Measurements from ENCODE around the gene MARVELD1.

MARVELD1 gene

GRCh38 chr10:97701438-97702069 is 12.0 kb upstream of the MARVELD1 start:
- no peak overlapping the region for H3K4me3 ChIP-seq (replicated peaks; ENCODE audit: low read depth, low read length)
- TF ChIP-seq, protein P1, sequence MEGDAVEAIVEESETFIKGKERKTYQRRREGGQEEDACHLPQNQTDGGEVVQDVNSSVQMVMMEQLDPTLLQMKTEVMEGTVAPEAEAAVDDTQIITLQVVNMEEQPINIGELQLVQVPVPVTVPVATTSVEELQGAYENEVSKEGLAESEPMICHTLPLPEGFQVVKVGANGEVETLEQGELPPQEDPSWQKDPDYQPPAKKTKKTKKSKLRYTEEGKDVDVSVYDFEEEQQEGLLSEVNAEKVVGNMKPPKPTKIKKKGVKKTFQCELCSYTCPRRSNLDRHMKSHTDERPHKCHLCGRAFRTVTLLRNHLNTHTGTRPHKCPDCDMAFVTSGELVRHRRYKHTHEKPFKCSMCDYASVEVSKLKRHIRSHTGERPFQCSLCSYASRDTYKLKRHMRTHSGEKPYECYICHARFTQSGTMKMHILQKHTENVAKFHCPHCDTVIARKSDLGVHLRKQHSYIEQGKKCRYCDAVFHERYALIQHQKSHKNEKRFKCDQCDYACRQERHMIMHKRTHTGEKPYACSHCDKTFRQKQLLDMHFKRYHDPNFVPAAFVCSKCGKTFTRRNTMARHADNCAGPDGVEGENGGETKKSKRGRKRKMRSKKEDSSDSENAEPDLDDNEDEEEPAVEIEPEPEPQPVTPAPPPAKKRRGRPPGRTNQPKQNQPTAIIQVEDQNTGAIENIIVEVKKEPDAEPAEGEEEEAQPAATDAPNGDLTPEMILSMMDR (IDR thresholded peaks at IDR 0.05; ENCODE audit: low read depth, low read length, missing control alignments): peak; percentile 96
- peak; percentile 73 for DNase-seq (ENCODE audit: extremely low read depth, low read depth)

GRCh38 chr10:97703398-97704067 is 10.0 kb upstream of the MARVELD1 start:
- TF ChIP-seq, protein P1 (IDR thresholded peaks at IDR 0.05; ENCODE audit: low read depth, low read length, missing control alignments): no peak
- no peak overlapping the region for H3K4me3 ChIP-seq (replicated peaks; ENCODE audit: low read depth, low read length)
- no peak for DNase-seq (ENCODE audit: extremely low read depth, low read depth)

GRCh38 chr10:97704341-97704740 is 9.2 kb upstream of the MARVELD1 start:
- no peak for DNase-seq (ENCODE audit: extremely low read depth, low read depth)
- TF ChIP-seq, protein P1 (IDR thresholded peaks at IDR 0.05; ENCODE audit: low read depth, low read length, missing control alignments): no peak
- no peak overlapping the region for H3K4me3 ChIP-seq (replicated peaks; ENCODE audit: low read depth, low read length)

GRCh38 chr10:97705006-97705670 is 8.4 kb upstream of the MARVELD1 start:
- no peak overlapping the region for H3K4me3 ChIP-seq (replicated peaks; ENCODE audit: low read depth, low read length)
- TF ChIP-seq, protein P1 (IDR thresholded peaks at IDR 0.05; ENCODE audit: low read depth, low read length, missing control alignments): no peak
- no peak for DNase-seq (ENCODE audit: extremely low read depth, low read depth)

- no peak for DNase-seq (ENCODE audit: extremely low read depth, low read depth)
- TF ChIP-seq, protein P1 (IDR thresholded peaks at IDR 0.05; ENCODE audit: low read depth, low read length, missing control alignments): no peak
- no peak overlapping the region for H3K4me3 ChIP-seq (replicated peaks; ENCODE audit: low read depth, low read length)
Observed at GRCh38 chr10:97707134-97707861, 6.2 kb upstream of the MARVELD1 start.

DNA sequence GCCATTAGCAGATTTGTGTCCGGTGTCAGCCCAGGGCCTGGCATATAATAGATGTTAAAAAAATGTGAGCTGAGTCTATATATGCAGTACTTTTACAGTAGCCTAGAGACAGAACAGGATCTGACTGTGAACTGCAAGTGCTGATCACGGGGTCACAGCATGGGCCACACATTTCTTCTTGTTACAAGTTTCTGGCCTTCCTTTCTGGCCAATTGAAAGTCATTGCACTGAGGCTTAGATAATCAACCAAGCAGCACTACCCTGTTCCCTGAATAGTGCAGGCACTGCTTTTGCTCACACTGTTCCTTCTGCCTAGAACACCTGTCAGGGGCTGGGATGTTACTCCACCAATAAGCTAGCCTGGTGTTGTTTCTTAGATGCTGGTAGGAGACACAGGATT is 5.4 kb upstream of the MARVELD1 start:
- TF ChIP-seq, protein P1 (IDR thresholded peaks at IDR 0.05; ENCODE audit: low read depth, low read length, missing control alignments): no peak
- H3K4me3 ChIP-seq (replicated peaks; ENCODE audit: low read depth, low read length): no peak overlapping the region
- no peak for DNase-seq (ENCODE audit: extremely low read depth, low read depth)
